ENCODE results near the gene WNT2B.

GRCh38 chr1:112506731-112507130 is 2.0 kb upstream of the WNT2B start:
- TF ChIP-seq CTCF (IDR thresholded peaks at IDR 0.05; ENCODE audit: low read depth, low read length) (no peak), EZH2phosphoT487 (IDR thresholded peaks at IDR 0.05; ENCODE audit: low read depth) (no peak)

All from OCI-LY3 (cell line).